HepG2 (cell line): ENCODE measurements around the gene CD300A. TPM values are rescaled to one million over a fixed set of nuclear protein-coding genes. Genes with fewer than 3 reads are reported as not detected.

Source experiments
- ETV5 ChIP-seq: IDR thresholded peaks from 2 replicates; pipeline ENCODE4 v1.6.1; 2018; ENCODE audit warnings: missing biosample characterization, missing genetic modification reagents, inconsistent platforms, borderline replicate concordance
- GFI1 ChIP-seq: sonication (generic); formaldehyde crosslinking; IDR thresholded peaks from 2 replicates; pipeline ENCODE4 v1.5.0; 2020; ENCODE audit warnings: missing genetic modification reagents, mild to moderate bottlenecking, borderline replicate concordance
- HNF4A ChIP-seq: sonication (generic); formaldehyde crosslinking; IDR thresholded peaks from 2 replicates; pipeline ENCODE4 v1.4.0; 2020; ENCODE audit warnings: missing genetic modification reagents
- MIER3 ChIP-seq: IDR thresholded peaks from 2 replicates; pipeline ENCODE4 v1.6.1; 2016; ENCODE audit warnings: missing compliant biosample characterization, borderline replicate concordance
- RERE ChIP-seq: IDR thresholded peaks from 2 replicates; pipeline ENCODE4 v1.6.1; 2016; ENCODE audit warnings: low read depth, missing genetic modification reagents, missing compliant biosample characterization
- RFXANK ChIP-seq: IDR thresholded peaks from 2 replicates; pipeline ENCODE4 v1.6.1; 2016
- STAT6 ChIP-seq: sonication (generic); formaldehyde crosslinking; IDR thresholded peaks from 2 replicates; pipeline ENCODE4 v1.4.0; 2020; ENCODE audit warnings: missing genetic modification reagents, mild to moderate bottlenecking, borderline replicate concordance
- ZNF503 ChIP-seq: sonication (generic); formaldehyde crosslinking; IDR thresholded peaks from 2 replicates; pipeline ENCODE4 v1.4.0; 2020; ENCODE audit warnings: missing genetic modification reagents
- ZNF609 ChIP-seq: sonication (generic); formaldehyde crosslinking; IDR thresholded peaks from 2 replicates; pipeline ENCODE4 v1.4.0; 2020; ENCODE audit warnings: mild to moderate bottlenecking, missing genetic modification reagents, borderline replicate concordance
- ZSCAN5A ChIP-seq: sonication (generic); formaldehyde crosslinking; IDR thresholded peaks from 2 replicates; pipeline ENCODE4 v1.8.0; 2022; ENCODE audit warnings: mild to moderate bottlenecking, missing genetic modification reagents, borderline replicate concordance
- polyA plus RNA-seq, 8 experiments: library from polyadenylated mRNA; depleted of rRNA in 3 of 8; stranded (reverse) in 7 of 8; unstranded in 1 of 8; fragments of >200 nt; fragmentation: Illumina TruSeq in 4 of 8; extraction: Trizol in 4 of 8; gene quantifications; 2 replicates each; pipeline versions ENCODE4 v1.2.1 to v1.2.3, GENCODE V29; 2011 to 2016; ENCODE audit warnings: low read depth in 4 of 8, missing spikeins in 1 of 8, mixed read lengths in 1 of 8; ENCODE audit not compliant: insufficient read depth in 1 of 8
- total RNA-seq, 5 experiments: library from RNA; depleted of rRNA; stranded (reverse); fragments of >200 nt; fragmentation: Illumina TruSeq; extraction: Trizol; gene quantifications; 2 replicates each; pipeline ENCODE4 v1.2.3, GENCODE V29; 2016; ENCODE audit warnings: low read depth in 1 of 5

CD300A gene
- total and polyA plus RNA-seq, 2 of the 13 experiments (the other 11 are each of a cell fraction or from before 2014, with no cell fraction given): not detected

GRCh38 chr17:74430706-74431567 is 35.5 kb upstream of the CD300A start (continued):
- TF ChIP-seq RERE (CRISPR knock-in tag) (peak; percentile 21; the same call in 1 of the 2 replicates), ZSCAN5A (CRISPR knock-in tag) (0 out of 2 replicates have a peak, but pooled peaks have one; percentile 28), MIER3 (peak; percentile 54; the same call in 1 of the 2 replicates), HNF4A (peak; percentile 39), STAT6 (CRISPR knock-in tag) (peak; percentile 3; the same call in 1 of the 2 replicates), ZNF609 (CRISPR knock-in tag) (peak; percentile 89), GFI1 (no peak), ETV5 (CRISPR knock-in tag) (peak; percentile 82), RFXANK (CRISPR knock-in tag) (no peak), ZNF503 (CRISPR knock-in tag) (peak; percentile 85)
